MCF 10A (cell line): ENCODE data around the gene TEX44. TPM values are rescaled to one million over a fixed set of nuclear protein-coding genes. Genes with fewer than 3 reads are reported as not detected.

ENCODE experiments used
- BruUV-seq: library from RNA; stranded (reverse); fragments of 400-500 nt; replicated peaks from 2 replicates; lab custom pipeline; 2021; lab: Mats Ljungman, UMichigan
- CTCF ChIA-PET: fragments of 300-600 bp; sonication (Branson Sonifier 250); formaldehyde crosslinking; extraction: SDS; loops from one replicate; lab custom pipeline; 2021; ENCODE audit warnings: antibody characterized with exemption, inconsistent platforms; lab: Yijun Ruan, JAX
- POLR2A ChIA-PET: fragments of 300-600, 350-650 bp; sonication (Branson Sonifier 250); formaldehyde crosslinking; extraction: SDS; loops from one replicate; lab custom pipeline; 2020; ENCODE audit warnings: antibody characterized with exemption, inconsistent platforms; lab: Yijun Ruan, JAX
- DNase-seq: peaks from one replicate; pipeline ENCODE4 v3.0.0-alpha.2; 2018; ENCODE audit not compliant: unreplicated experiment
- H3K27ac Mint-ChIP-seq: one replicate; pipeline ENCODE4 v1.8.0; 2022; ENCODE audit warnings: mild to moderate bottlenecking, low read depth, mixed read lengths; ENCODE audit not compliant: unreplicated experiment
- H3K27me3 Mint-ChIP-seq: one replicate; pipeline ENCODE4 v1.8.0; 2022; ENCODE audit warnings: mixed read lengths; ENCODE audit not compliant: insufficient read depth, unreplicated experiment
- H3K36me3 Mint-ChIP-seq: one replicate; pipeline ENCODE4 v1.8.0; 2022; ENCODE audit warnings: mild to moderate bottlenecking, moderate library complexity, mixed read lengths; ENCODE audit not compliant: insufficient read depth, unreplicated experiment
- H3K4me1 Mint-ChIP-seq: one replicate; pipeline ENCODE4 v1.8.0; 2022; ENCODE audit warnings: mixed read lengths; ENCODE audit not compliant: insufficient read depth, unreplicated experiment
- H3K4me3 Mint-ChIP-seq: one replicate; pipeline ENCODE4 v1.8.0; 2022; ENCODE audit warnings: mild to moderate bottlenecking, moderate library complexity, mixed read lengths; ENCODE audit not compliant: unreplicated experiment
- H3K9me3 Mint-ChIP-seq: one replicate; pipeline ENCODE4 v1.8.0; 2022; ENCODE audit warnings: mixed read lengths; ENCODE audit not compliant: unreplicated experiment
- intact Hi-C: fragments of 100-400 bp; cut with micrococcal nuclease; formaldehyde crosslinking; loops from 2 replicates; pipeline ENCODE4 v1.14.1; 2022
- total RNA-seq: library from RNA; stranded (reverse); gene quantifications from 2 replicates; pipeline ENCODE4 v1.2.3, GENCODE V29; 2022
- TF ChIP-seq, protein P1 (sequence below): fragments of 200-600 bp; IDR thresholded peaks from one replicate; pipeline ENCODE4 v1.8.0; 2022; ENCODE audit warnings: antibody characterized with exemption, mild to moderate bottlenecking; ENCODE audit not compliant: unreplicated experiment

The TEX44 gene
- total RNA-seq, 1 experiment from 2014 or later = not detected

DNA sequence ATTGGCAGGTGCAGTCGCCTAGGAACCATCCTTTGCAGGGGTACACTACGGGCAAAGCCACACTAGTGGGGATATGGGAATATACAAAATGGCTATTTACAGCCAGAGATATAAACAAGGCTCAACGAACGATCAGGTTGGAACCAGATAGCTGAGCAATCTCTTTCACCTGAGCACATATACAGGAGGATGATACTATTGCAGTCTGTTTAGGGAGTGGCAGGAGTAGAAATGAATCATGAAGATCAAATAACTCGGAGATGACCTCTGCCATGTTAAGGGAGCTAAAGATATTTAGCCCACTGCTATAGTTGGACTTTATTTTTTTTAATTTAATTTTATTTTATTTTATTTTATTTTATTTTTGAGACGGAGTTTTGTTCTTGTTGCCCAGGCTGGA, 33.8 kb downstream of the TEX44 start:
- ChIA-PET CTCF (interaction anchor here (0.6 to 1.7 kb wide), 5 partner anchors 11 to 88 kb away, joined by 3 to 7 read pairs (median 4); no protein-coding TSS in a partner anchor), POLR2A (interaction anchor here (0.5 to 4.2 kb wide), 6 partner anchors 12 to 251 kb away, joined by 3 to 18 read pairs (median 3); partner anchors contain the start of gene NCL)
- no peak for DNase-seq
- intact Hi-C loops = no loop called here
- no TSS peak for BruUV-seq
- no peaks in the 10 kb centered on the region for H3K27me3 Mint-ChIP-seq
- no peaks in the 10 kb centered on the region for H3K4me1 Mint-ChIP-seq
- H3K36me3 Mint-ChIP-seq = no peaks in the 10 kb centered on the region
- no peaks in the 10 kb centered on the region for H3K9me3 Mint-ChIP-seq
- no peak overlapping the region for H3K4me3 Mint-ChIP-seq
- H3K27ac Mint-ChIP-seq = no peak overlapping the region
- TF ChIP-seq, protein P1, sequence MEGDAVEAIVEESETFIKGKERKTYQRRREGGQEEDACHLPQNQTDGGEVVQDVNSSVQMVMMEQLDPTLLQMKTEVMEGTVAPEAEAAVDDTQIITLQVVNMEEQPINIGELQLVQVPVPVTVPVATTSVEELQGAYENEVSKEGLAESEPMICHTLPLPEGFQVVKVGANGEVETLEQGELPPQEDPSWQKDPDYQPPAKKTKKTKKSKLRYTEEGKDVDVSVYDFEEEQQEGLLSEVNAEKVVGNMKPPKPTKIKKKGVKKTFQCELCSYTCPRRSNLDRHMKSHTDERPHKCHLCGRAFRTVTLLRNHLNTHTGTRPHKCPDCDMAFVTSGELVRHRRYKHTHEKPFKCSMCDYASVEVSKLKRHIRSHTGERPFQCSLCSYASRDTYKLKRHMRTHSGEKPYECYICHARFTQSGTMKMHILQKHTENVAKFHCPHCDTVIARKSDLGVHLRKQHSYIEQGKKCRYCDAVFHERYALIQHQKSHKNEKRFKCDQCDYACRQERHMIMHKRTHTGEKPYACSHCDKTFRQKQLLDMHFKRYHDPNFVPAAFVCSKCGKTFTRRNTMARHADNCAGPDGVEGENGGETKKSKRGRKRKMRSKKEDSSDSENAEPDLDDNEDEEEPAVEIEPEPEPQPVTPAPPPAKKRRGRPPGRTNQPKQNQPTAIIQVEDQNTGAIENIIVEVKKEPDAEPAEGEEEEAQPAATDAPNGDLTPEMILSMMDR = no peak

DNA sequence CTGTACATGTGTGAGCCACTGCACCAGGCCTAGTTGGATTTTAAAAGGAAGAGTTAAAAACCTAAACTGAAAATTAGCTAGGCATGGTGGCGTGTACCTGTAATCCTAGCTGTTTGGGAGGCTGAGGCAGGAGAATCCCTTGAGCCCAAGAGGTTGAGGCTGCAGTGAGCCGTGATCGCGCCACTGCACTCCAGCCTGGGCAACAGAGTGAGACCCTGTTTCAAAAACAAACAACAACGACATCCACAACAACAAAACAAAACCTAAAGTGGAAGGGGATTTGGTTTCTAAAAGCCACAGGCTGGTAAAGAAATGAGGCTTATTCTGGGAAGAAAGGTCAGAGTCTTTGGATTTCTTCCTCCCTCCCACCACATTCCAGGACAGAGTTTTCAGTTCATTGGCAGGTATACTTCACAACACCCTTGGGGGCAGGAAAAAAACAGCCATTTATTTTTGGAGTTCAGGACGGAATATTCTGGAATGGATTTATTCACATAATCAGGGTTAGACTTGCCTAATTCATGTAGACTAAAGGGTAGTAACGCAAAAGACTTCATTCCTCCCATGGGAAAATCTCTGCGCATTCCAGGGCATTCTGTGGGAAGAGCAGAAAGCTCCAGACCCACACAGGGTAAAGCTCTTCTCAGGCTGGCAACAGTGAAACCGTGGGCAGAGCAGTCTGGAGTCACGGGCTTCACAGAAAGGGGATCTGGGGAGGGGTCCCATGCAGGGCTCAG, 34.9 kb downstream of the TEX44 start:
- ChIA-PET CTCF (interaction anchor here (0.5 to 1.7 kb wide), 10 partner anchors 9 to 87 kb away, joined by 3 to 6 read pairs (median 3); no protein-coding TSS in a partner anchor), POLR2A (interaction anchor here (0.7 to 4.2 kb wide), 5 partner anchors 11 to 81 kb away, joined by 3 to 18 read pairs (median 4); partner anchors contain the start of gene PTMA)
- no peaks in the 10 kb centered on the region for H3K36me3 Mint-ChIP-seq
- no peaks in the 10 kb centered on the region for H3K27me3 Mint-ChIP-seq
- DNase-seq = no peak
- intact Hi-C loops = no loop called here
- H3K27ac Mint-ChIP-seq = no peak overlapping the region
- no peak overlapping the region for H3K4me3 Mint-ChIP-seq
- no peaks in the 10 kb centered on the region for H3K4me1 Mint-ChIP-seq
- BruUV-seq = no TSS peak
- TF ChIP-seq, protein P1 = no peak
- no peaks in the 10 kb centered on the region for H3K9me3 Mint-ChIP-seq

DNA sequence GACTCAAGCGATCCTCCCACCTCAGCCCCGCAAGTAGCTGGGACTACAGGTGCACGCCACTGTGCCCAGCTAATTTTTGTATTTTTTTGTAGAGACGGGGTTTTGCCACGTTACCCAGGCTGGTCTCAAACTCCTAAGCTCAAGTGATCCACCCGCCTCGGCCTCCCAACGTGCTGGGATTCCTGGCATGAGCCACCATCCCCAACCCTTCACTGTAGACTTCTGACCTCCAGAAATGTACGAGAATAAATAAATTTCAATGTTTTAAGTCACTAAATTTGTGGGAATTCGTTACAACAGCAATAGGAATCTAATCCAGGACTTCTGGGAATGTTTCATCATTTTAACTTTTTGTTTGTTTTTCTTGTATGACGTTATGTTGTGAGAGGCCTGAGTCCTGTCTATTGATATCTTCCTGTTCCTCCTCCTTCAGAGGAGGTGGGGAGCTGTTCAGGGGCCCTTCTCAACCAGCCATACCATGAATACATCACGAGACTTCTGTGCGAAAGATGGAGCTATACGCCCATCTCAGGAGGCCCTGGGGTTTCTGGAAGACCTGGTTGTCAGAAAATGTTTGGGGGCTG, 40.0 kb downstream of the TEX44 start:
- CTCF ChIA-PET = interaction anchor here (0.6 to 1.8 kb wide), 6 partner anchors 10 to 74 kb away, joined by 3 to 7 read pairs (median 4); no protein-coding TSS in a partner anchor
- Mint-ChIP-seq H3K9me3 (no peaks in the 10 kb centered on the region), H3K36me3 (peaks cover 7% of the 10 kb centered on the region), H3K27me3 (no peaks in the 10 kb centered on the region), H3K4me1 (no peaks in the 10 kb centered on the region), H3K4me3 (no peak overlapping the region), H3K27ac (no peak overlapping the region)
- DNase-seq = peak; percentile 59
- TF ChIP-seq, protein P1 = no peak
- BruUV-seq = no TSS peak
- intact Hi-C loops = no loop called here
- POLR2A ChIA-PET = interaction anchor here (0.6 to 1.5 kb wide), 3 partner anchors 15 to 71 kb away, joined by 3 to 5 read pairs (median 3); no protein-coding TSS in a partner anchor
